Stimulated activated naive CD8-positive, alpha-beta T cell treated with anti-CD3 and anti-CD28 coated beads, Interleukin-15, Interleukin-2, amounts not matched to agents 100 ng/mL and 50 ng/mL, for 24 hours (primary cell): ENCODE results near the gene LAMTOR5.
"Not testable (repeated sequence)": the region's sequence is repeated elsewhere in the genome, so short reads cannot be mapped to it uniquely, and the experiment has no call there.

Experiments used
- H3K27ac Mint-ChIP-seq: one replicate; pipeline ENCODE4 v1.8.0; 2021; ENCODE audit warnings: mild to moderate bottlenecking, mixed read lengths
- H3K27me3 Mint-ChIP-seq: one replicate; pipeline ENCODE4 v1.8.0; 2021; ENCODE audit warnings: mixed read lengths
- H3K36me3 Mint-ChIP-seq: one replicate; pipeline ENCODE4 v1.8.0; 2021; ENCODE audit warnings: low read depth, mixed read lengths
- H3K4me1 Mint-ChIP-seq: one replicate; pipeline ENCODE4 v1.8.0; 2021; ENCODE audit warnings: low read depth, mixed read lengths
- H3K4me3 Mint-ChIP-seq: one replicate; pipeline ENCODE4 v1.8.0; 2021; ENCODE audit warnings: mild to moderate bottlenecking, mixed read lengths
- H3K9me3 Mint-ChIP-seq: one replicate; pipeline ENCODE4 v1.8.0; 2021; ENCODE audit warnings: mixed read lengths

LAMTOR5 gene

GRCh38 chr1:110407260-110408210 is at the start of gene LAMTOR5:
Gene LAMTOR5, minus strand, starts transcription at chr1:110407694. Its CDS starts 74 bp downstream, at chr1:110407620.
- Mint-ChIP-seq H3K9me3 (no peaks in the 10 kb centered on the region), H3K4me3 (peak within 1 kb of the TSS; percentile 90), H3K27me3 (no peaks in the 10 kb centered on the region), H3K4me1 (peaks cover 23% of the 10 kb centered on the region), H3K36me3 (peaks cover 20% of the 10 kb centered on the region), H3K27ac (peak within 1 kb of the TSS; percentile 95)

- Mint-ChIP-seq H3K9me3 (no peaks in the 10 kb centered on the region), H3K27ac (no peak overlapping the region), H3K4me3 (no peak overlapping the region), H3K36me3 (no peaks in the 10 kb centered on the region), H3K27me3 (peaks cover 2% of the 10 kb centered on the region), H3K4me1 (no peaks in the 10 kb centered on the region)
Measured at GRCh38 chr1:110457206-110457605, 49.7 kb upstream of the LAMTOR5 start.

GRCh38 chr1:110455151-110455550 is 47.7 kb upstream of the LAMTOR5 start:
- Mint-ChIP-seq H3K9me3 (no peaks in the 10 kb centered on the region), H3K4me1 (no peaks in the 10 kb centered on the region), H3K4me3 (no peak overlapping the region), H3K27me3 (peaks cover 13% of the 10 kb centered on the region), H3K36me3 (no peaks in the 10 kb centered on the region), H3K27ac (no peak overlapping the region)

DNA sequence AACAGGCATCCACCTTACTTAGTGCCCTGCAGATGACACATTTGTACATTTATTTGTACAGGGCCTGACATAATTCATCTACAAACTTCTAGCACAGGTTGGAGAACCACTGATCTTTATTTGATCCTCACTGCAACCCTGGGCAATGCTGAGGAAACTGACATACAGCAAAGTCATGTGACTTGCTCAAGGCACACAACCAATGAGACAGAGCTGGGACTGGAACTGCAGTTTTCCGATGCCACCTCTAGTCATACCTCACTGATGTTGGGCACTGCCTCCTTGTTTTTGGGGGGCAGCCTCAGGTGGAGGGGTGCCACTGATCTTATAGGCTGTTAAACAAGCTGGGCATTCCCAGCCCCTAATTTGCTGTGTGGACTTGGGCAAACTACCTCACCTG is 46.8 kb upstream of the LAMTOR5 start:
- no peak overlapping the region for H3K27ac Mint-ChIP-seq
- no peaks in the 10 kb centered on the region for H3K4me1 Mint-ChIP-seq

DNA sequence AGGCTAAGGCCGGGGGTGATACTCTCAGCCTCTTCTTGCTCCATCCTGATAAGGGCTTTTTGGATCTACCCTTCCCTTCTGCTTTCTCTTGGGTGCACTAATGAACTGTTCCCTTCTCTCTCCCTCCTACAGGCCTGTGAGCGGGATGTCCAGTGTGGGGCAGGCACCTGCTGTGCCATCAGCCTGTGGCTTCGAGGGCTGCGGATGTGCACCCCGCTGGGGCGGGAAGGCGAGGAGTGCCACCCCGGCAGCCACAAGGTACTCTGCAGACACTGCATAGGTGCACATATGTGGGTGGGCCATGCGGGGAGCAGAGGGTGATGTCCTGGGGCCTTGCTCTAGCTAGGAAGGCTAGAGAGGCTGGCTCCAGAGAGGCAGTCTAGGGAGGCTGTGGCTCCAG is 46.3 kb upstream of the LAMTOR5 start:
- Mint-ChIP-seq H3K4me1 (no peaks in the 10 kb centered on the region), H3K36me3 (no peaks in the 10 kb centered on the region), H3K4me3 (no peak overlapping the region), H3K9me3 (no peaks in the 10 kb centered on the region), H3K27me3 (peaks cover 13% of the 10 kb centered on the region), H3K27ac (no peak overlapping the region)

More for the DNA sequence above, 46.8 kb upstream of the LAMTOR5 start:
- Mint-ChIP-seq H3K9me3 (no peaks in the 10 kb centered on the region), H3K27me3 (peaks cover 13% of the 10 kb centered on the region), H3K4me3 (no peak overlapping the region), H3K36me3 (no peaks in the 10 kb centered on the region)

GRCh38 chr1:110452330-110452729 is 44.8 kb upstream of the LAMTOR5 start:
- Mint-ChIP-seq H3K27ac (no peak overlapping the region), H3K4me3 (no peak overlapping the region), H3K4me1 (no peaks in the 10 kb centered on the region), H3K9me3 (no peaks in the 10 kb centered on the region), H3K36me3 (no peaks in the 10 kb centered on the region), H3K27me3 (peaks cover 18% of the 10 kb centered on the region)

DNA sequence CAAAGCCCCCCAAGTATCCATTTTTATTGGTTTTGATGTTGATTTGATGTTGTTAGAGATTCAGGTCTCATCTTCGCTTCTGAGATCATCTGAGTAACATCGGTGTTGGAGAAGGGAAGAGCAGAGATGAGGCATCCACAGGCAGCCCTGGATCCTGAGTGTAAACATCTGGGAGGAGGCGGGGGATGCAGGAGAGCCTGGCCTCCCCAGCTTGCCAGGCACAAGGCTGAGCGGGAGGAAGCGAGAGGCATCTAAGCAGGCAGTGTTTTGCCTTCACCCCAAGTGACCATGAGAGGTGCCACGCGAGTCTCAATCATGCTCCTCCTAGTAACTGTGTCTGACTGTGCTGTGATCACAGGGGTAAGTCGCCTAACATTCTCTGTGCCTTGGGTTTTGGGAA is 43.4 kb upstream of the LAMTOR5 start, which contains the start of gene PROK1:
Gene PROK1 (plus strand): TSS at position 221 of the 400 bp plus-strand sequence. CDS start 68 bp downstream, at position 289.
- no peaks in the 10 kb centered on the region for H3K36me3 Mint-ChIP-seq
- H3K4me3 Mint-ChIP-seq = no peak within 1 kb of the TSS
- peaks cover 19% of the 10 kb centered on the region for H3K27me3 Mint-ChIP-seq
- no peaks in the 10 kb centered on the region for H3K4me1 Mint-ChIP-seq
- H3K9me3 Mint-ChIP-seq = no peaks in the 10 kb centered on the region
- no peak within 1 kb of the TSS for H3K27ac Mint-ChIP-seq

DNA sequence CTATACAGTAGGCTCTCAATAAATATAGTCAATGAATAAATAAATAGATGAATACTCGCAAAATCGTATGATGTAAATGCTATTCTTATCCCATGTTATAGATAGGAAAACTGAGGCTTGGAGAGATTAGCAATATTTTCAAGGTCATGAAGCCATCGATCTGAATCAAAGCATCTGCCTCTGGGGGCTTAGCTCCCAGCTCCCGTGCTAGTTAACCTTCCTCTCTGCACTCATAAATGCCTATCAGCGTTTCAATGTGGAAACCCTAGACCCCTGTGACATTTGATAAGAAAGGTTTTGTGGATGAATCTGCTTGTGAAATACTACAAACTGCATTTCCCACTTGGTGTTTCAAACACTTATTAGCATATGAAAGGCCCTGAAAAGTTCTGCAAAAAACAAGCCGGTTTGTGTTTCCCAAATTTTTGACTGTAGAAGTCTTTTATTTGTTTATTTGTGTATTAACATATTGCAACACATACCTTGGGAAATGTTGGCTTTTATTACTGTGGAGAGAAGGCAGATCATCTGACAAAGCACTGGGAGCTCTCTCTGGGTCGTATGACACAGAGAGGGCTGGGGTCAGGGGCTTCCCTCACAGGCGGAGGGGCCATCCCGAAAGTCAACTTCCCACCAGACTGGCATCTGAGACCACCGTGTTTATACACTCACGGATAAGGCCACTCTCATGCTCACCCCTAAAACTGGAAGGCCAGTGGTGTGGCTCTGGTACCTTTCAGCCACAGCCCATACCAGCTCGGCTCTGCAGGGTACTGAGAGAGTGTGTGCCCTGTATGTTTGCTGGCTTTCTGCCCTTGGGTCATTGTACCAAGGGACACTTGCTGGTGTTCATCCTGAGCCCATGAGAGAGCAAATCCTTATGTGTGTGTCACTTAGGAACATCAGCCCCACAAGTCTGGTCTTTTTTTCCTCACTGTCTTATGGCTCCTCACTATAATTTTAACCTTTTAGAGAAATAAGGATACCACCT is 42.5 kb upstream of the LAMTOR5 start:
- no peak overlapping the region for H3K4me3 Mint-ChIP-seq
- peaks cover 19% of the 10 kb centered on the region for H3K27me3 Mint-ChIP-seq
- H3K27ac Mint-ChIP-seq = no peak overlapping the region
- no peaks in the 10 kb centered on the region for H3K9me3 Mint-ChIP-seq
- no peaks in the 10 kb centered on the region for H3K36me3 Mint-ChIP-seq
- H3K4me1 Mint-ChIP-seq = no peaks in the 10 kb centered on the region

DNA sequence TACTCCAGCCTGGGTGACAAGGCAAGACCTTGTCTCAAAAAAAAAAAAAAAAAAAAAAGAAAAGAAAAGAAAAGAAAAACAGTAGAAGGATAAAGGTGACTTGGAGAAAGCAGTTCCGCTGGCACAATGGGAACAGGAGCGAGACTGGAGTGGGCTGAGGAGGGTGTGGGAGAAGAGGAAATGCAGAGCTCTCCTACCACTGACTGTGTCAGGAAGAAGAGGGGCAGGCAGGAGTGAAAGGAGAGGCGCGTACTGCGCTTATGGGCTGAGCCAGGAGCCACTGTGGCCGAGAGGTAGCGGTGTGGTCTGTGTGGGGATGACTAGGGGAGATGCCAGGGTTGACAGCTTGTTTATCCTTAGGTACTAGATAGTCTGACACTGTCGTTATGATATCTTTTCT is 37.1 kb upstream of the LAMTOR5 start:
- H3K4me1 Mint-ChIP-seq = no peaks in the 10 kb centered on the region
- no peak overlapping the region for H3K27ac Mint-ChIP-seq
- no peak overlapping the region for H3K4me3 Mint-ChIP-seq
- no peaks in the 10 kb centered on the region for H3K9me3 Mint-ChIP-seq
- H3K36me3 Mint-ChIP-seq = no peaks in the 10 kb centered on the region
- peaks cover 11% of the 10 kb centered on the region for H3K27me3 Mint-ChIP-seq

GRCh38 chr1:110443451-110443850 is 36.0 kb upstream of the LAMTOR5 start:
- H3K4me1 Mint-ChIP-seq = no peaks in the 10 kb centered on the region
- H3K27ac Mint-ChIP-seq = no peak overlapping the region
- peaks cover 11% of the 10 kb centered on the region for H3K27me3 Mint-ChIP-seq
- no peaks in the 10 kb centered on the region for H3K36me3 Mint-ChIP-seq
- H3K9me3 Mint-ChIP-seq = no peaks in the 10 kb centered on the region
- no peak overlapping the region for H3K4me3 Mint-ChIP-seq

DNA sequence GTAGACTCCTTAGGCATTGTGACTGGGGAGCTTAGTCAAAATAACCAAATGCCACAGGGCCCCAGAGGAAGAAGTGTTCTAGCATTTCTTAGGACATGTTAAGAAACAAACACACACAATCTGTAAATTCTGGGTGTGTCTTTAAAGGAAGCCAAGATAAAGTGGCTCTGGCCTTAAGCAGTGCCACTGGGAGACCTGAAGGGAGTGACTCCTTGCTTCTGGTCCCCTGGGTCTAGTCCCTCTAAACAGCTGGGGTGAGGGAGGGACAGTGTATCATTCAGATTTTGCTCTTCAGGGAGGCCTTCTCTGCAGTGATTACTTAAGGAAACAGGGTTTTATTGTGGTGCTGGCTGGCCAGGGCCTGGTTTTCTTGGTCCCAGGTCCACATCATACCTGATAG is 34.4 kb upstream of the LAMTOR5 start:
- Mint-ChIP-seq H3K4me3 (no peak overlapping the region), H3K9me3 (no peaks in the 10 kb centered on the region), H3K27ac (no peak overlapping the region), H3K36me3 (no peaks in the 10 kb centered on the region), H3K27me3 (peaks cover 5% of the 10 kb centered on the region), H3K4me1 (no peaks in the 10 kb centered on the region)

- Mint-ChIP-seq H3K9me3 (no peaks in the 10 kb centered on the region), H3K27ac (no peak overlapping the region), H3K4me1 (no peaks in the 10 kb centered on the region), H3K4me3 (no peak overlapping the region), H3K27me3 (peaks cover 5% of the 10 kb centered on the region), H3K36me3 (no peaks in the 10 kb centered on the region)
Measured at GRCh38 chr1:110440877-110441276, 33.4 kb upstream of the LAMTOR5 start.

DNA sequence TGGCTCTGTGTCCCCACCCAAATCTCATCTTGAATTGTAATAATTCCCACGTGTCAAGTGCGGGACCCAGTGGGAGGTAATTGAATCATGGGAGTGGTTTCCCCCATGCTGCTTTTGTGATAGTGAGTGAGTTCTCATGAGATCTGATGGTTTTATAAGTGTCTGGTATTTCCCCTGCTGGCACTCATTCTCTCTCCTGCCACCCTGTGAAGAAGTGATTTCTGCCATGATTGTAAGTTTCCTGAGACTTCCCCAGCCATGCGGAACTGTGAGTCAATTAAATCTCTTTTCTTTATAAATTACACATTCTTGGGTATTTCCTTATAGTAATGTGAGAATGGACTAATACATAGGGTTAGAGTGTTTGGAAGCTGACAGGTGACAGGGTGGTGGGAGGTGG is 32.4 kb upstream of the LAMTOR5 start:
- H3K36me3 Mint-ChIP-seq, H3K4me3 Mint-ChIP-seq, H3K27ac Mint-ChIP-seq, H3K27me3 Mint-ChIP-seq, H3K9me3 Mint-ChIP-seq, H3K4me1 Mint-ChIP-seq: not testable (repeated sequence)

- no peaks in the 10 kb centered on the region for H3K4me1 Mint-ChIP-seq
- no peaks in the 10 kb centered on the region for H3K9me3 Mint-ChIP-seq
- no peaks in the 10 kb centered on the region for H3K36me3 Mint-ChIP-seq
Measured at GRCh38 chr1:110438893-110439292, 31.4 kb upstream of the LAMTOR5 start.

More at GRCh38 chr1:110438893-110439292, 31.4 kb upstream of the LAMTOR5 start:
- Mint-ChIP-seq H3K27ac (no peak overlapping the region), H3K27me3 (peaks cover 5% of the 10 kb centered on the region), H3K4me3 (no peak overlapping the region)
